HEK293T (cell line): ENCODE results near the gene CDK17.

Source experiments
- CTCF ChIA-PET: fragments of 350-600 bp; formaldehyde crosslinking; extraction: SDS; loops from one replicate; lab custom pipeline; 2021; ENCODE audit warnings: antibody characterized with exemption, inconsistent platforms; lab: Yijun Ruan, JAX
- POLR2A ChIA-PET: fragments of 350-600 bp; formaldehyde crosslinking; extraction: SDS; loops from one replicate; lab custom pipeline; 2020; ENCODE audit warnings: antibody characterized with exemption, inconsistent platforms; lab: Yijun Ruan, JAX
- DNase-seq: peaks from one replicate; pipeline ENCODE4 v3.0.0; 2012; ENCODE audit warnings: mixed read lengths; ENCODE audit errors: extremely low spot score
- ARNT ChIP-seq: fragments of 450-650 bp; IDR thresholded peaks from 2 replicates; pipeline ENCODE4 v1.6.1; 2017; ENCODE audit warnings: mild to moderate bottlenecking
- BHLHE40 ChIP-seq: fragments of 450-650 bp; IDR thresholded peaks from 2 replicates; pipeline ENCODE4 v1.6.1; 2016; ENCODE audit warnings: mild to moderate bottlenecking, moderate library complexity, borderline replicate concordance
- CTBP1 ChIP-seq: fragments of 450-650 bp; IDR thresholded peaks from 2 replicates; pipeline ENCODE4 v1.6.1; 2016; ENCODE audit warnings: borderline replicate concordance
- ELF4 ChIP-seq: fragments of 450-650 bp; IDR thresholded peaks from 2 replicates; pipeline ENCODE4 v1.6.1; 2017; ENCODE audit warnings: antibody characterized with exemption
- FOXA1 ChIP-seq: fragments of 450-650 bp; IDR thresholded peaks from 2 replicates; pipeline ENCODE4 v1.6.1; 2016; ENCODE audit warnings: mild to moderate bottlenecking
- FOXK2 ChIP-seq: fragments of 450-650 bp; IDR thresholded peaks from 2 replicates; pipeline ENCODE4 v1.6.1; 2016; ENCODE audit warnings: mild to moderate bottlenecking
- FOXM1 ChIP-seq: fragments of 450-650 bp; IDR thresholded peaks from 2 replicates; pipeline ENCODE4 v1.6.1; 2017; ENCODE audit warnings: mild to moderate bottlenecking, borderline replicate concordance
- HDGF ChIP-seq: fragments of 450-650 bp; IDR thresholded peaks from 2 replicates; pipeline ENCODE4 v1.6.1; 2017; ENCODE audit warnings: antibody characterized with exemption, borderline replicate concordance
- L3MBTL2 ChIP-seq: fragments of 450-650 bp; conservative IDR thresholded peaks from 2 replicates; pipeline ENCODE4 v1.6.1; 2016; ENCODE audit warnings: mild to moderate bottlenecking
- LEF1 ChIP-seq: fragments of 450-650 bp; IDR thresholded peaks from 2 replicates; pipeline ENCODE4 v1.6.1; 2017; ENCODE audit warnings: mild to moderate bottlenecking, borderline replicate concordance
- NFRKB ChIP-seq: fragments of 450-650 bp; IDR thresholded peaks from 2 replicates; pipeline ENCODE4 v1.6.1; 2016; ENCODE audit warnings: mild to moderate bottlenecking, moderate library complexity
- PKNOX1 ChIP-seq: fragments of 450-650 bp; IDR thresholded peaks from 2 replicates; pipeline ENCODE4 v1.6.1; 2016
- SP1 ChIP-seq: fragments of 450-650 bp; IDR thresholded peaks from 2 replicates; pipeline ENCODE4 v1.6.1; 2017
- SUZ12 ChIP-seq: fragments of 450-650 bp; IDR thresholded peaks from 2 replicates; pipeline ENCODE4 v1.6.1; 2016; ENCODE audit warnings: mild to moderate bottlenecking
- TARDBP ChIP-seq: fragments of 450-650 bp; IDR thresholded peaks from 2 replicates; pipeline ENCODE4 v1.6.1; 2016
- ZNF384 ChIP-seq: fragments of 450-650 bp; IDR thresholded peaks from 2 replicates; pipeline ENCODE4 v1.6.1; 2016

CDK17 gene

DNA sequence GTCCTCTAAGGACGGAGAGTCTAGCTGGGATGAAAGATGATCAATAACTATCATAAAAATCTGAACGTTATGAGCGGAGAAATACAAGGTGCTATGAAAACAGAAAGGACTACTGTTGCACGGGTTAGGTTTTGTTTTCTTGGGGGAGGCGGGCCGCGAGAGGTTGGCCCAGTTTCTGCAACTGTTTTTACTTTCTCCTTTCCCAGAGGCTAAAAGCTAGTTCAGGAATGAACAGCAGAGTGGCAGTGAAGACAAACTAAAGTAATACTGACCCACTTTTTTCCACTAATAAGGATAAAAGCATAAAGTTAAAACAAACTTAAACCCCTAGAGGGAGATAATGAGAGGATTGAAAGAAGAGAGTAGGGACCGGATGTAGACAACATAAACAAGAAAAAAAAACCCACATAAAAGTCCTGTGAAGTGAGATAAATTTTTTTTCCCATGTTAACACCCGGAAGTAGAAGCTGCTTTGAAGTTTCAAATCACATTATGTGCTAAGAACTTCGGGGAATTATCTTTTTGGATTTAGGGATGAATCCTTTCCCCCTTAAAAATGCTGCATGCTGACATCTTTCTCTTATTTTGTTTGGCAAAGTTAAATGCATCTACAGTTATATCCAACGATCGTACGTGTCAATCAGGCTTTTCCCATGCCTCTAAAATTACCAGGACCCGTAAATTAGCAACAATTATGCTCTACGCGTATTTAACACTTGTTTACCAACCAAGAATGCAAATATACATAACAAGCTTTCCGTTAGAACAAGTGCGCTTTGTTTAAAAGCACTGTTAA lies 1.0 kb upstream of the CDK17 start:
- no peak for TF ChIP-seq BHLHE40
- peak; percentile 93 for TF ChIP-seq ZNF384
- TF ChIP-seq SP1 = no peak
- TF ChIP-seq PKNOX1 = peak; percentile 86
- no peak for TF ChIP-seq LEF1
- peak; percentile 53 for TF ChIP-seq L3MBTL2
- no peak for TF ChIP-seq HDGF
- TF ChIP-seq ELF4 = peak; percentile 75
- TF ChIP-seq CTBP1 = peak; percentile 51; the same call in 1 of the 2 replicates
- DNase-seq = peak; percentile 34
- ChIA-PET CTCF (interaction anchor here (0.6 kb wide), 4 partner anchors 119 to 885 kb away, joined by 3 to 5 read pairs (median 4); no protein-coding TSS in a partner anchor), POLR2A (interaction anchor here (0.6 kb wide), 1 partner anchor 29 kb away, joined by 3 read pairs; no protein-coding TSS in a partner anchor)

GRCh38 chr12:96400631-96401075 lies 414 bp upstream of the CDK17 start:
- TF ChIP-seq LEF1 = no peak
- peak; percentile 12; the same call in 1 of the 2 replicates for TF ChIP-seq L3MBTL2
- TF ChIP-seq PKNOX1 = no peak
- no peak for TF ChIP-seq TARDBP
- no peak for TF ChIP-seq CTBP1
- TF ChIP-seq BHLHE40 = no peak
- DNase-seq = no peak
- CTCF ChIA-PET = interaction anchor here (1.5 kb wide), 1 partner anchor 24 kb away, joined by 3 read pairs; no protein-coding TSS in a partner anchor
- POLR2A ChIA-PET = interaction anchor here (0.7 to 1.1 kb wide), 4 partner anchors 25 to 202 kb away, joined by 3 read pairs; no protein-coding TSS in a partner anchor

DNA sequence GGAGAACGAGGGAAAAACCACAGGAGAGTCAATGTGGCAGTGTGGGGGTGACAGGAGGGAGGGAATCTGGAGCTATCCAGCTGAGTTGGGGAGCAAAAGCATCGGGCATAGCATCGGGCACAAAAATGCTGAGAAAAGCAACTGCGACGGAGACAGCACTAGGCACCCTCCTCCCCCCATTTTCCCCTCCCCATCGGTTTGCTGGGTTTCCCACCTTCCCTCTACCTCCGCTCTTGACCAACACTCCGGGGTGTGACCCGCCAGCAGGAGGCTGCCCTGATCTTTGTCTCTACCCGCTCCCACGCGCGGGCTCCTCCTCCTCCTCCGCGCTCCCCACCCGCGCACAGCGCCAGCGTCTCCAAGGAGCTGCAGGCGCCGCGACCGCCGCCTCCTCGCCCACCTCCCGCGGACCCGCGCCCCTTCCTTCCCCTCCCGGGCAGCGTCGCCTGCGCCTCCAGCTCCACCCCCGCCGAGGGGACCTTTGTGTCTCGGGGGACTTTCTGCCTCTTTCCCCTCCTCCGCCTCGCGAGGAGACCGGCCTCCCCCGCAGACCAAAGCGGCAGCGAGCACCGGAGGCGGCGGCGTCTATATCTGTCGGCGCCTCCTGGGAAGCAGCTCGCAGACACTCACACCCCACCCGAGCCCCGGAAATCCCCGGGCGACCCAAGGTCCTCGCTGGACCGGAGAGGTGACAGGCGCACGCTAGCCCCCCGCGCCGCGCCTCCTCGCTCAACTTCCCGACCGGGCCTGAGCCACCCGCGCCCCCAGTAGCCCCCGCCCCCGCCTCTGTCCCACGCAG lies 920 bp downstream of the CDK17 start:
- TF ChIP-seq ELF4 = no peak
- no peak for TF ChIP-seq L3MBTL2
- TF ChIP-seq NFRKB = no peak
- no peak for TF ChIP-seq ARNT
- peak; percentile 53; the same call in 1 of the 2 replicates for TF ChIP-seq TARDBP
- no peak for TF ChIP-seq SP1
- TF ChIP-seq HDGF = no peak
- DNase-seq = peak; percentile 34
- ChIA-PET CTCF (interaction anchor here (0.7 to 1.5 kb wide), 4 partner anchors 11 to 116 kb away, joined by 3 read pairs; no protein-coding TSS in a partner anchor), POLR2A (interaction anchor here (2.0 kb wide), 1 partner anchor 183 kb away, joined by 7 read pairs; no protein-coding TSS in a partner anchor)

GRCh38 chr12:96398424-96399119 lies 1.7 kb downstream of the CDK17 start:
- TF ChIP-seq SUZ12 (no peak), FOXA1 (no peak), ZNF384 (no peak), PKNOX1 (no peak), BHLHE40 (no peak)
- ChIA-PET POLR2A (interaction anchor here (2.0 kb wide), 1 partner anchor 183 kb away, joined by 7 read pairs; no protein-coding TSS in a partner anchor), CTCF (interaction anchor here (0.7 to 1.1 kb wide), 3 partner anchors 10 to 117 kb away, joined by 3 read pairs; no protein-coding TSS in a partner anchor)
- no peak for DNase-seq

- DNase-seq = no peak
- ChIA-PET CTCF (interaction anchor here (0.6 kb wide), 1 partner anchor 70 kb away, joined by 3 read pairs; no protein-coding TSS in a partner anchor), POLR2A (interaction anchor here (0.6 kb wide), 1 partner anchor 202 kb away, joined by 3 read pairs; no protein-coding TSS in a partner anchor)
- TF ChIP-seq L3MBTL2 (no peak), FOXK2 (no peak), SP1 (no peak), TARDBP (no peak), BHLHE40 (no peak), LEF1 (no peak), NFRKB (no peak), ELF4 (no peak), ARNT (no peak), SUZ12 (no peak), PKNOX1 (no peak), FOXM1 (no peak), ZNF384 (no peak)
Observed at GRCh38 chr12:96397756-96398423, 2.3 kb downstream of the CDK17 start.
